OCI-LY7 (cell line): Measurements from ENCODE around the gene LTK. TPM values are rescaled to one million over a fixed set of nuclear protein-coding genes. Genes with fewer than 3 reads are reported as not detected.

ENCODE experiments used
- BruUV-seq: library from RNA; stranded (reverse); fragments of 400-500 nt; replicated peaks from 2 replicates; lab custom pipeline; 2021; lab: Mats Ljungman, UMichigan
- CTCF ChIA-PET: fragments of 300-600 bp; sonication (Branson Sonifier 250); formaldehyde crosslinking; loops from one replicate; lab custom pipeline; 2022; ENCODE audit warnings: antibody characterized with exemption; ENCODE audit not compliant: unreplicated experiment; lab: Charles Lee
- POLR2A ChIA-PET: fragments of 300-600 bp; sonication (Branson Sonifier 250); formaldehyde crosslinking; loops from one replicate; lab custom pipeline; 2022; ENCODE audit warnings: antibody characterized with exemption; lab: Charles Lee
- DNase-seq: peaks from one replicate; pipeline ENCODE4 v3.0.0-alpha.2; 2015; ENCODE audit warnings: low spot score
- H2AFZ ChIP-seq: fragments of 200-600 bp; sonication (generic), shearing (Covaris generic); 2 replicates; pipeline ENCODE4 v1.6.1; 2014; ENCODE audit warnings: mild to moderate bottlenecking, antibody characterized with exemption, low read length, moderate library complexity
- H3K27ac ChIP-seq: fragments of 200-600 bp; sonication (generic); 2 replicates; pipeline ENCODE4 v1.5.1; 2014; ENCODE audit warnings: mixed run types, low read depth, mild to moderate bottlenecking, moderate library complexity, low read length, inconsistent platforms; ENCODE audit not compliant: poor library complexity, severe bottlenecking
- H3K36me3 ChIP-seq: fragments of 200-600 bp; sonication (generic); 2 replicates; pipeline ENCODE4 v1.6.1; 2014; ENCODE audit warnings: mild to moderate bottlenecking, antibody characterized with exemption, low read length, moderate library complexity, mixed read lengths; ENCODE audit not compliant: insufficient read depth
- H3K4me1 ChIP-seq: fragments of 200-600 bp; sonication (generic); 2 replicates; pipeline ENCODE4 v1.5.1; 2014; ENCODE audit warnings: mild to moderate bottlenecking, low read length; ENCODE audit not compliant: insufficient read depth, poor library complexity, severe bottlenecking
- H3K4me2 ChIP-seq: fragments of 200-600 bp; sonication (generic); 2 replicates; pipeline ENCODE4 v1.6.1; 2014; ENCODE audit warnings: mild to moderate bottlenecking, low read length
- H3K4me3 ChIP-seq: fragments of 200-600 bp; sonication (generic); 2 replicates; pipeline ENCODE4 v1.5.1; 2014; ENCODE audit warnings: mild to moderate bottlenecking, low read depth, low read length; ENCODE audit not compliant: poor library complexity, severe bottlenecking
- H3K79me2 ChIP-seq: fragments of 200-600 bp; sonication (generic); 2 replicates; pipeline ENCODE4 v1.6.1; 2016; ENCODE audit warnings: low read depth, mild to moderate bottlenecking, low read length, moderate library complexity, mixed read lengths; ENCODE audit not compliant: insufficient read depth
- H3K9me2 ChIP-seq: fragments of 200-600 bp; sonication (generic); 2 replicates; pipeline ENCODE4 v1.6.1; 2016; ENCODE audit warnings: mild to moderate bottlenecking, low read length, mixed read lengths; ENCODE audit not compliant: insufficient read depth
- H3K9me3 ChIP-seq: fragments of 200-600 bp; sonication (generic); 2 replicates; pipeline ENCODE4 v1.6.1; 2014; ENCODE audit warnings: mild to moderate bottlenecking, mixed run types, low read length, mixed read lengths
- H4K20me1 ChIP-seq: fragments of 200-600 bp; sonication (generic); 2 replicates; pipeline ENCODE4 v1.6.1; 2014; ENCODE audit warnings: mild to moderate bottlenecking, antibody characterized with exemption, low read length, moderate library complexity, mixed read lengths; ENCODE audit not compliant: insufficient read depth
- EZH2phosphoT487 ChIP-seq: fragments of 200-600 bp; sonication (generic); IDR thresholded peaks from 2 replicates; pipeline ENCODE4 v1.6.1; 2018; ENCODE audit warnings: low read depth, borderline replicate concordance, mild to moderate bottlenecking, mixed run types, antibody characterized with exemption, low read length, moderate library complexity, mixed read lengths
- intact Hi-C: fragments of 100-400 bp; cut with micrococcal nuclease; formaldehyde crosslinking; loops from one replicate; pipeline ENCODE4 v1.10.0; 2022; ENCODE audit not compliant: unreplicated experiment
- total RNA-seq, 2 experiments: library from RNA; depleted of rRNA in 1 of 2; stranded (reverse); fragments of >200 nt in 1 of 2; shearing (Covaris generic) in 1 of 2; gene quantifications; 2 replicates each; pipeline ENCODE4 v1.2.3, GENCODE V29; 2014 to 2022
- TF ChIP-seq, protein P1 (sequence below): fragments of 200-600 bp; sonication (generic); conservative IDR thresholded peaks from 2 replicates; pipeline ENCODE4 v1.5.1; 2014; ENCODE audit warnings: mild to moderate bottlenecking, antibody characterized with exemption, low read length, moderate library complexity, mixed read lengths

Gene LTK
- total RNA-seq, 2 experiments from 2014 or later = 0.11 to 0.22 TPM

DNA sequence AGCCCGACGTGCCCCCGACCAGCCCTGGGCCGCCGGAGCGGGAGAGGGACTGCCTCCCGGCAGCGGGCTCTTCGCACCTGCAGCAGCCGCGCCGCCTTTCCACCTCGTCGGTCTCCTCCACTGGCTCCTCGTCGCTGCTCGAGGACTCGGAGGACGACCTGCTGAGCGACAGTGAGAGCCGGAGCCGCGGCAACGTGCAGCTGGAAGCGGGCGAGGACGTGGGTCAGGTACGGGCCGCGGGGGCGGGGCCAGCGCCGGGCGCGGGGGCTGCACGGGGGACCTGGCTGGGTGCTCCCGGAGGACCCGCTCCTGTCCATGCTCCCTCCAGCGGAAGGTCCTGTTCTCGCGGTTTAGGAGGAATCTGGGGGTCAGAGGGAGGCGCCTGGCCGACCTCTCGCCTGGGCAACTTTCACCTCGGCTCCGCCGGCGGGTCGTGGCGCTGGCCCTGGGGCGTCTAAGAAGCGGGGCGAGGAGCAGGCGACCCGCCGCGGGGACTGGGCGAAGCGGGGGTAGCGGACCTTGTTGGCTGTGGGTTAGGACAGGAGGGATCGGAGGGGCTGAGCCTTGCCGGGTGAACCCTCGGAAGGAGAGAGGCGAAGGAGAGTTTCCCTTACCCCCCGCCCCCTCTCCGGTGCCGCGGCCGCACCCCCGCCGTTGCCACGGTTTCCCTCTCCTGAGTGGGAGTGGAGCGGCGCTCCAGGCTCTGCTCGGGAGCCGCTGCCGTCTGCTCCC lies 19.3 kb downstream of the LTK start:
- DNase-seq = peak; percentile 55
- intact Hi-C loops = no loop called here
- Histone ChIP-seq H3K36me3 (no peaks in the 10 kb centered on the region), H3K79me2 (no peaks in the 10 kb centered on the region), H3K4me2 (peak overlapping the region; percentile 78), H4K20me1 (no peaks in the 10 kb centered on the region), H3K9me2 (no peaks in the 10 kb centered on the region), H2AFZ (no peak overlapping the region), H3K4me3 (peak overlapping the region; percentile 68), H3K27ac (no peak overlapping the region), H3K9me3 (no peaks in the 10 kb centered on the region), H3K4me1 (peaks cover 22% of the 10 kb centered on the region)
- ChIA-PET CTCF (no interaction called here), POLR2A (no interaction called here)
- no TSS peak for BruUV-seq
- no peak for TF ChIP-seq EZH2phosphoT487
- TF ChIP-seq, protein P1, sequence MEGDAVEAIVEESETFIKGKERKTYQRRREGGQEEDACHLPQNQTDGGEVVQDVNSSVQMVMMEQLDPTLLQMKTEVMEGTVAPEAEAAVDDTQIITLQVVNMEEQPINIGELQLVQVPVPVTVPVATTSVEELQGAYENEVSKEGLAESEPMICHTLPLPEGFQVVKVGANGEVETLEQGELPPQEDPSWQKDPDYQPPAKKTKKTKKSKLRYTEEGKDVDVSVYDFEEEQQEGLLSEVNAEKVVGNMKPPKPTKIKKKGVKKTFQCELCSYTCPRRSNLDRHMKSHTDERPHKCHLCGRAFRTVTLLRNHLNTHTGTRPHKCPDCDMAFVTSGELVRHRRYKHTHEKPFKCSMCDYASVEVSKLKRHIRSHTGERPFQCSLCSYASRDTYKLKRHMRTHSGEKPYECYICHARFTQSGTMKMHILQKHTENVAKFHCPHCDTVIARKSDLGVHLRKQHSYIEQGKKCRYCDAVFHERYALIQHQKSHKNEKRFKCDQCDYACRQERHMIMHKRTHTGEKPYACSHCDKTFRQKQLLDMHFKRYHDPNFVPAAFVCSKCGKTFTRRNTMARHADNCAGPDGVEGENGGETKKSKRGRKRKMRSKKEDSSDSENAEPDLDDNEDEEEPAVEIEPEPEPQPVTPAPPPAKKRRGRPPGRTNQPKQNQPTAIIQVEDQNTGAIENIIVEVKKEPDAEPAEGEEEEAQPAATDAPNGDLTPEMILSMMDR = no peak

DNA sequence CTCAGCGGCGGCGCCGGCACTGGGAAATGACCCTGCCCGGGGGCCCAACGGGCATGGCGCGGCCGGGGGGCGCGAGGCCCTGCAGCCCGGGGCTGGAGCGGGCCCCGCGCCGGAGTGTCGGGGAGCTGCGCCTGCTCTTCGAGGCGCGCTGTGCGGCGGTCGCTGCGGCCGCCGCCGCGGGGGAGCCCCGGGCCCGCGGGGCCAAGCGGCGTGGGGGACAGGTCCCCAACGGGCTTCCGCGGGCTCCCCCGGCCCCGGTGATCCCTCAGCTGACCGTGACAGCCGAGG lies 19.8 kb downstream of the LTK start:
- H2AFZ ChIP-seq = no peak overlapping the region
- BruUV-seq = no TSS peak

More for the DNA sequence above, 19.8 kb downstream of the LTK start:
- Histone ChIP-seq H3K27ac (no peak overlapping the region), H4K20me1 (no peaks in the 10 kb centered on the region), H3K79me2 (no peaks in the 10 kb centered on the region), H3K9me2 (no peaks in the 10 kb centered on the region), H3K4me2 (peak overlapping the region; percentile 78), H3K9me3 (no peaks in the 10 kb centered on the region), H3K4me3 (peak overlapping the region; percentile 68), H3K36me3 (no peaks in the 10 kb centered on the region), H3K4me1 (peaks cover 22% of the 10 kb centered on the region)
- POLR2A ChIA-PET = no interaction called here
- TF ChIP-seq EZH2phosphoT487 = no peak
- TF ChIP-seq, protein P1 = no peak
- no peak for DNase-seq
- CTCF ChIA-PET = no interaction called here
- intact Hi-C loops = no loop called here
